Activated CD4-positive, alpha-beta T cell treated with anti-CD3 and anti-CD28 coated beads, Interleukin-2, Interleukin-6, amounts not matched to agents 100 ng/mL and 50 ng/mL, durations not matched to agents 16 hours and 8 hours (primary cell): ENCODE measurements around the gene ACAN.

Source experiments
- DNase-seq: peaks from one replicate; pipeline ENCODE4 v3.0.0-alpha.2; 2020

The ACAN gene

DNA sequence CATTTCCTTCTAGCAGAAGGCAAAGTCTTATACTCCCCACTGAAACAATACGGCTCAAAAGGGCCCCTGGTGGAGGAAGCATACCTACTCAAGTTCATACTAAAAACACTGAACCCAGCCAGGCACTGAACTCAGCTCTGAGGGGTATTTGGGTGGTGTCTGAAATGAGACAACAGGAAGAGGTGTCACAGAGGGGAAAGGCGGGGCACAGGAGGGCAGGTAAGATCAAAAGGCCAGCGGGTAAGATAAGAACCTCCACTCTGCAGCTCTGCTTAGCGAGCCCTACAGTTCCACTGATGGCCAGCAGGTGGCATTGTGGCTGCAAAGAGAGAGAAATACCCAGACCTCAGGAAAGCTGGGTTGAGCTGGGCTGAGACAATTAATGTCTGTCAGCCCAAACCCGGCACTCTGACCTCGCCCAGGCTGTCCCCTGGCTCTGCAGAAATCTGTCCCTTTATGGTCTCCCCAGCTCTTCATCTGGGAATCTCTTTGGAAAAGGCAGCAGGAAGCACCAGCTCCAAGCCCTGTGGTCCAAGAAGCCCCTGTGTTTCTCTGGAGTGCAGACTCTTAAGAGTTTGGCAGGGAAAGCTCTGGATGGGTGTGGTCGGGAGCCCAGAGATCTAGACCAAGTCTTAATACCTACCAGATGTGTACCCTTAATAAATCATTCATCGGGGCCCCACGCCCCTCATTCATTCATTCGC is 101.5 kb downstream of the ACAN start:
- peak; percentile 93 for DNase-seq

DNA sequence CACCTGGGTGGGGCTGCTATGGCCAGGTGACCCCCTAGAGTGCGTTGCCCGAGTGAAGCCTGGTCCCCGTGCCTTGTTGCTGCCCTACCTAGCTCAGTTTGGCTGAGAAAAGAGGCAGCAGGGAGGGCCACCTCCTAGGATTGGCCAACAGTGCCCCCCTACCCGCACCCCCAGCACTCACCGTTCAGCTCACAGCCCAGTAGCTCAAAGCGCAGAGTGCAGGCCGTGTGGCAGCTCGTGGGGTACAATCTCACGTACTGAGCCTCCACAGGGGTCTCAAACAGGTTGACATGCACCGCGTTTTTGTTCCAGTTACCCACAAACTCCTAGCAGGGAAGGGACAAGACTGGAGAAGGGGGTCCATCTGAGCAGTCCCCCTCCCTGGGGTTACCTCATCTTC is 102.3 kb downstream of the ACAN start:
- DNase-seq: no peak

DNA sequence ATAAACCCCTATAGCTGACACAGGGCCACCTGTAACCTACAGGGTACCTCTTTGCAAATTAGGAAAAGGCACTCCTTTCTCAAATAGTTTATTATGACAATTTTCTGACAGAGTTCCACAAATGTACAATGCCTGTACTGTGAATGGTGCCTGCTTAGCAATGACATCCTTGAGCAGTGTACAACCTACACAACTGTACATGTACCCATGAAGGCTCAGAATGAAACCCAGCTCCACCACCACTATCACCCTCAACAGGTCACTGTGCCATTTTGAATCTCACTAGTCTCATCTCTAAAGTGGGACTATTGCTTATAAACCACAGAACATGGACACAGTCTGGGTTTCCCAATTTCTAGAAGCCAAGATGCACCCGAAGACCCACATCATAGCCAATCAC is 102.9 kb downstream of the ACAN start:
- DNase-seq: no peak

DNA sequence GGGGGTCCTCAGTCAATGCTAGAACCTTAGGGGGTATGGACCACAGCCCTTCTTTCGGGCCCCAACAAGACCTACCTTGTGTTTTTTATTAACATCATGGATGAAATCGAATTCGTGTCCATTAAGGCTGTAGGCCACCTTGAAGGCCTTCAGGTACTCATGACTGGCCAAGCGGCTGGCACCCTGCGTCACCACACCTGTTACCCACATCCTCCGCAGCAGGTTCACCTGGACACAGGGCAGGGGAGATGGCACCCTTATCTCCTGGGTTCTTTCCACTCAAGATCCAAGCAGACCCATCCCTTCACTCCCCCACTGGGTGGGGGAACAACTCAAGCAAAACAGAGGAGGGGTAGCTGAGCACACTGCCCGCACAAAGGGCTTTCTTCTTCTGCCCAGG is 103.3 kb downstream of the ACAN start:
- no peak for DNase-seq

DNA sequence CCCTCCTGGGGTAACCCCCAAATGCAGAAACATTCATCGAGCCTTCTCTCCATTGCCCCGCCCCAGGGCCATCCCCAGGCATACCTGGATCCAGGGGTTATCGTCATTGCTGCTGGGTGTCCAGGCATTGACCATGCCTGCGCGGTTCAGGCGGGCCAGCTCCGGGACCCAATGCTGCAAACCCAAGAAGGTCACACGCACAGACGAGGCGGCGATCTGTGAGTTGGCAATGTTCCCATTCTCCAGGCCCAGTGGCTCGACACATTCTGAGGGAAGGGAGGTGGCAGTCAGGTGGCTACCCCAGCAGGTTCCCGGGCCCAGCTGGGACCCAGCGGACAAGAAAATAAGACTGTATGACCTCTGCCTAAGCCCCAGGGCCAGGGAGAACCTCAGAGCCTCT is 103.9 kb downstream of the ACAN start:
- DNase-seq: no peak

DNA sequence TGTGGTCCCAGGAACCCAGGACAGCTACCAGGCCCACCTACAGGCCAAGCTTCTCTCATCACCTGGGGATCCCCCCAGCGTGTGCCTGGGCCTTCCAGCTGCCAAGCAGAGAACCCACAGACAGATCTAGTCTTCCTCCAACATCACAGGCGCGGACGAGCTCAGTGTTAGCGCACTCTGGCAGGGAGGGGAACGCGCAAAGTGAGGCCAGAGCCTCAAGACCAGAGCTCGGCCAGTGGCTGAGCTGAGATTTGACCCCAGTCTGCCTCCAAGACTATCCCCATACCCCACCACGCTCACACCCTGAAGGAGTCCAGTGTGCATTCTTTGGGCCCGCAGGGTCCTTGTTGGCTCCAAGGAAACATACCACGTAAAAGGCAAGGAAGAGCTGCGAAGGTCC is 104.9 kb downstream of the ACAN start:
- DNase-seq: no peak

DNA sequence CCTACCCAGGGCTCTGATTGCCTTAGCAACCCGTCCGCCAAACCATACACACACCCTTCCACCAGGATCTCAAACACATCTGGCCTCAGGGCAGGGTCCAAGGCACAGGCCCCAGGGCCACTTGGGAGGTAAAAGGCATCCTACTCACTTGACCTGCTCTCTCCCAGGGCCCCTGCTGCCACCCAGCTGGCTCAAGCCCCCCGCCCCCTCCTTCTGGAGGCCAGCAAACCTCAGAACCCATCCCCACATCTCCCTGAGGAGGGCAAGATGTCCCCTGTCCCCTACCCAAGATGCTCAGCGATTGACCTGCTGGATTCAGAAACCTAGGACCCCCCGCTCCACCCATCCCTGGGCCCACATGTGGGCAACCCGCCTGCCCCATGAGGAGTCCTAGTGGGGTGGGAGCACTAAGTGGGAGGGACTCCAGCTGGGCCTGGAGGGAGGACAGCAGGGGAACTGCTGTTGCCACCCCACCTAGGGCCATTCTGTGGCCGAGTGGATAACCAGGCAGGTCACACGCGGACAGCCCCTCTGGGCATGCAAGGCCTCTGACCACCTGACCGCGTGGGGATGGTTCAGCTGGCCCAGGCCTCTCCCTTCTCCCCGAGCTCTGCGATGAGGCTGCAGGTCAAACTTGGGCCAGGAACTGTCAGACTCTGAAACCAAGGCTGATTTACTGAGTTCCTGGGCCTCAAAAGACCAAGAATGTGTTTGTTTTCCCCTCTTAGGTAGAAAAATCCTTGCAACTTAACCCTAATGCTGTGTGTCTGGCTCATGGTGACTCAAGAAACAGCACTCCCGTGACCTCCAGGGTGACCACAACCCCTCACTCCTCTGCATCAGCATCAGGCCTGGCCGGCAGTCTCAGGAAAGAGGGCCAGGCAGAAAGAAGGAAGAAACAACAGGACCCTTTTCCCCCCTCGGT is 105.7 kb downstream of the ACAN start:
- DNase-seq: no peak

DNA sequence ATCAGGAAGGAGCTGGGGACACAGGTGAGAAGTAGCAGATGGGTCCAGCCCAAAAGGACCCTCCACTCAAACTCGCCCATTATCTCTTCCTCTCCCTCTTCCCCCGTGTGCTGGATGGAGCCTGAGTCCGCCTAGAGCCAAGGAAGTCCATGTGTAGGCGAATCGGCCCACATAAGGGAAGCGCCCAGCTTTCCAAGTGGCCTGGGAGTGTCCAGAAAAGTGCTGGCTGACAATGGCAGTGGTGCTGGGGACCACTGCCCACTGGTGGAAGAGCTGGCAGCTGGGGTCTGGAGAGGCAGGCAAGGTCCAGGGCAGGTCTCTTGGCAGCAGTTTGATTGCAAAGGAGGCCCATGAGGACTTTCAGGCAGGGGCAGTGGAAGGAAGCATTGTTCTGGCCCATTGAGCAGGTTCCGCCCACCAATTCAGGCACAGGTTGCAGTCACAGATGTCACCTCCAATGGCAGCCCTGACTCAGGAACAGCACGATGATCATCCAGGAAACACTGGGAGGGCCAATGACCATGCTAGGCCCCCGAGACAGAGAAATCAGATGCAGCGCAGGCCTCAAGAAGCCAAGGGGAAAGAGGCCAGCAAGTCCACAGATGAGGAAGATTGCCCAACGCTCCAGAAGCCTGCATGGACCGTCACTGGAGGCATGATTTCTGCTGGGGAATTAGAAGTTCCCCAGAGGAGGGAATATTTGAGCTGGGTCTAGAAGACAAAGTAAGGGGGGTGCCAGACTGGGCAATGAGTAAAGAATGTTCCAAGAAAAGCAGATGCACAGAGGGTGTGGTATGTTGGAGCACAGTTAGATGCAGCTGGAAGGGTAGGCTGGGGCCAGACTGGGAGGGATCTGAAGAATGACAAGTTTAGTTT is 107.0 kb downstream of the ACAN start:
- no peak for DNase-seq

DNA sequence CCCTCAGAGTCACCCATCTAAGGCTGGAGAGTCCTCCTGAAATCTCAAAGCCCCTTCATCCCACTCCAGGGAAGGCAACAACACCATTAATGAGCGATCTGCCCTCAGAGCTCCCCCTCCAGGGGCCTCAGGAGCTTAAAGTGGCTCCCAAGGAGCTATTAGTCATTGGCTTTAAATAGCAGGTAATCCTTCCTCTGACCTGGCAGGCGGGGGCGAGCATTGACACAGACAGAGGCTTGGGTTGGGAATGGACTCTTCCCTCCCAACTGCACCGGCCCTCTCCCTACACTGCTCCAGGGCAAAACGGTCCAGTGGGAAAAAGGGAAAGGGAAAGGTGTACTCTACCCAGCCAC is 108.5 kb downstream of the ACAN start:
- DNase-seq: no peak

DNA sequence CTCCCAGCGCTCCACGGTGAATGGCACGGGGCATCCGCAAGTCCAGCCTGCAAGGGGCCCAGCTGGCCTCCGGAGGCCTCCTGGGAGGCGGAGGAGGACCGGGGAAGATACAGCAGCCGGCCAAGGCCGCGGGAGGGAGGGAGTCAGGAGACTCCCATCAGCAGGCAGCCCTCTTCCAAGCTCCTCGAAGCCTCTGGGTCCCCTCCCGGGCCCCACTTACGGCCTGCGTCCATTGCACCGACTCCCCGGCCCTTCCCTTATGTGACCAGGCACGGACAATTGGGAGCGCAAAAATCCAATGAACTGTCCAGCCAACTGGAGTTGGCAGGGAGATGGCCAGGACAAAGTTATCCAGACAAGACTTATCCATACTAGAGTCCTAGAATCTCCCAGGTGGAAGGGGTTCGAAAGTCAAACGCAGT is 109.3 kb downstream of the ACAN start:
- no peak for DNase-seq

DNA sequence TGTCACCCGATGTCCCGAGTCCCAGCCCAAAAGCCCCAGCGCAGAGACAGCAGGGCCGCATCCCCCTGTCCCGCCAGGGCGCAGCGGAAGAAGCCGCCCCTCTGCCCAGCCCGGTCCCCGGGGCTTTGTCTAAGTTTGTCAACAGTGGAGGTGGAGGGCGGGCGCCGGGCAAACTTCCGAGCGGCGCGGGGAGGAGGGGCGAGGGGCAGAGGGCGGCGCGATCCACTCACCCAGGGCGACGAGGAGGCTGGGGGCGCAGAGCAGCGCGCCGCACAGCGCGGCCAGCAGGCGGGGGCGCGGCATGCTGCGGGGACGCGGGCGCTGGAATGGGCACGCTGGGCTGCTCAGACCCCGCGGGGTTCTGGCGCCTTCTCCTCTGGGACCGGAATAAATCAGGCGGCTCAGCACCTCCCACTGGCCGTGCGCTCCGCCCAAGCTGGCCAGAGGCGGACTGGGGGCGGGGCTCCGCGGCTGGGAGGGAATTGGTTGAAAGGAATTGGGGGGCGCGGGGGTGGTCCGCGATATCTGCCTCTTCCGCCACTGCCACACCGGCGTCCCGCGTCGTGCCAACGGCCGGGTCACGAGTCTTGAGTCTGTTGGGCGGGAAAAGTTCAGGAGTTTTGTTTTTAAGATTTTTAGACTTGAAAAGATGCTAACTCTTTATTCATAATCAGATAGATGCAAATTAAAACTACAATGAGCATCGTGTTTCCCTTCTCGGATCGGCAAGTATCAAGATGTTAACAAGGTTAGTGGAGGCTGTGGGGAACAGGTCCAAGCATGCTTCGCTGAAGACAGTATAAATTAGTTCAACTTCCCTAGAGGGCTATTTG is 110.0 kb downstream of the ACAN start, which contains the start of gene MFGE8:
Gene MFGE8 (minus strand): TSS at position 363 of the 833 bp plus-strand sequence. CDS start 60 bp downstream, at position 303.
- peak; percentile 73 for DNase-seq

DNA sequence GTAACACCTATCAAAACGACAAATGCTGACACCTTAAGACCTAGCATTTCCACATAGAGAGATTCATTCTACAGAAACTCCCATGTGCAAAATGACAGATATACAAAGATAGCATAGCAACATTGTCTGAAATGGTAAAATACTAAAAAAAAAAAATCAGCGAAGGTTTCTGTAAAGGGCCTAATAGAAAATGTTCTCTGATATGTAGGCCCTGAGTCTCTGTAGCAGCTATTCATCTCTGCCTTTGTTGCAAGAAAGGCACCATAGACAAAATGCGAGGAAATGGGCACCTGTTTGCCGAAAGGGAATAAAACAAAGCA is 110.6 kb downstream of the ACAN start:
- DNase-seq: no peak

DNA sequence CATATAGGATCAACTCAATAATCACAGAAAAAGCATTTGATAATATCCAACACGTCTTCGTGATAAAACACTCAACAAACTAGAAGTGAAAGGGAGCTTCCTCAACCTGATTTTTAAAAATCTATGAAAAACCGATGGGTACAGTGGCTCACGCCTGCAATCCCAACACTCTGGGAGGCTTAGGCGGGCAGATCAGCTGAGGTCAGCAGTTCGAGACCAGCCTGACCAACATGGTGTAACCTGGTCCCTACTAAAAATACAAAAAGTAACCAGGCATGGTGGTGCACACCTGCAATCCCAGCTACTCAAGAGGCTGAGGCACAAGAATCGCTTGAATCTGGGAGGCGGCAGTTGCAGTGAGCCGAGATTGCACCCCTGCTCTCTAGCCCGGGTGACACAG is 112.1 kb downstream of the ACAN start:
- DNase-seq: no peak

DNA sequence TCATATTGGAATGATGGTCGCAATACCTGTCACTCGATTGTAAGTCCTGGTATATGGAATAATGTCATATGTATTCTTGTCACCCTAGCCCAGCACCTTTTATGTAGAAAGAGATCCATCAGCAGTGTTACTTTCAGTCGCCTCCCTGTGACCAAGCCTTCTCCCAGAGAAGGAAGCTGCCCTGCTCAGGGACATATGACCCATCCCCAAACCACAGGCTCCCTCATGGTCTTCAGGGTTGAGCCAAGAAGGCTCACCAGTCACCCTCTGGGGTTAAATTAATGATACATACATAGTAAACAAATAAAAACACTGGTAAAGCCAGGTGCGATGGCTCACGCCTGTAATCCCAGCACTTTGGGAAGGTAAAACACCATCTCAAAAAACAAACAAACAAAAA is 114.5 kb downstream of the ACAN start:
- DNase-seq: no peak

DNA sequence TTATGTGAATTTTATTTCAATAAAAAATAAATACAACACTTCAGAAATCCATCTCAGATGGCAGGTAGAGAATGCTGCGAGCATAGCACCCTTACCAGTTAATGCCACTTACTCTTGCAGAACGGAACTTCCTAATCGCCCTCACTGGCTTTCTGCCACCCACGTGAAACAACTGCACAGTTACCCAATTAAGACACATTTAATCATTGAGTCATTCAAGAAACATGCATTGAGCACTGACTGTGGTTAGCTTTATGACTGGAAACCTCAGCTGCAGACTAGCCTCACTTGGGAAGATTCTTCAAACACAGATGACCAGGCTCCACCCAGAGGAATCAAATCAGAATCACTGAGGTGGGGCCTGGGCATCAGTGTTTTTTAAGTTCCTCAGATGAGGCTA is 115.5 kb downstream of the ACAN start:
- peak; percentile 89 for DNase-seq

DNA sequence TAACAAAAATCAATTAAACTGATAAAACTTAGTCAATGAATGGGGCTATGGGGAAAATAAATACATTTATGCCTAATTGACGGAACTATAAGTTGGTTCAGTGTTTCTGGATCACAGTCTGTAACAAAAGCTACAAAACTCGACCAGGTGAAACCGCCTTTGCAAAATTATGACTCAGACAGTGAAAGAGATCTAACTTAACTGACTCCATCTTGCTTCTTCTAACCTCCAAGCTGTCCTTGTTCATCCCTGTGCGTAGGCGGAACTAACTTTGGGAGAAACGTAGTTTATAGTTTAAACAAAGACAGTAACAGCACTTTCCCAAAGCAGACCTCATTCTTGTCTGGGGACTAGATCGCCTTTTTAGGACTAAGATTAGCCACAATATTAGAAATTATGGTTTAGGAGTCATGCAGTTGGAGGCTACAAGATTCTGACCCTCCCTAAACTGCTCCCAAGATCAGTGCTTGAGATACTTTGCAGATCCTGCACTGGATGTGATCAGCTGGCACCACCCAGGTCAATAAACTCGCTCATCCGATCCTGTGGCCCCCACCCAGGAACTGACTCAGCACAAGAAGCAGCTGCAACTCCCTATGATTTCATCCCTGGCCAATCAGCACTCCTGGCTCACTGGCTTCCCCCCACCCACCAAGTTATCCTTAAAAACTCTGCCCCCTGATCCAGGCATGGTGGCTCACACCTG is 117.1 kb downstream of the ACAN start:
- peak; percentile 75 for DNase-seq

DNA sequence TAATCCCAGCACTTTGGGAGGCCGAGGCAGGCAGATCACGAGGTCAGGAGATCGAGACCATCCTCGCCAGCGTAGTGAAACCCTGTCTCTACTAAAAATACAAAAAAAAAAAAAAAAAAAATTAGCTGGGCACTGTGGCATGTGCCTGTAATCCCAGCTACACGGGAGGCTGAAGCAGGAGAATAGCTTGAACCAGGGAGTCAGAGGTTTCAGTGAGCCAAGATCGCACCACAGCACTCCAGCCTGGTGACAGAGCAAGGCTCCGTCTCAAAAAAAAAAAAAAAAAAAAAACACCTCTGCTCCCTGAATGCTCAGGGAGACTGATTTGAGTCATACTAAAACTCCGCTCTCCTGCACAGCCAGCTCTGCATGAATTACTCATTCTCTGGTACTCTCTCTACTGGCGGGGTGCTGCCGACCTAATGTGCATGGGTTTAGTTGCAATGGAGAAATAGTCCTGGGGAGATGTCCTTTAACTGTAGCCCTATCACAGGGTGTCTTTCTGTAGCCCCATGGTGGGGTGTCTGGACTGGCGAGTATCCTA is 117.7 kb downstream of the ACAN start:
- DNase-seq: peak; percentile 89
